HG03521 (cell line): ENCODE data around the gene NEXN.
"Not testable (repeated sequence)": the region's sequence is repeated elsewhere in the genome, so short reads cannot be mapped to it uniquely, and the experiment has no call there.

Experiments
- ATAC-seq: cut with Tn5 transposase; IDR thresholded peaks from one replicate; pipeline ENCODE4 v1.9.1; 2021; ENCODE audit warnings: mild to moderate bottlenecking, moderate library complexity; ENCODE audit not compliant: unreplicated experiment

The NEXN gene

DNA sequence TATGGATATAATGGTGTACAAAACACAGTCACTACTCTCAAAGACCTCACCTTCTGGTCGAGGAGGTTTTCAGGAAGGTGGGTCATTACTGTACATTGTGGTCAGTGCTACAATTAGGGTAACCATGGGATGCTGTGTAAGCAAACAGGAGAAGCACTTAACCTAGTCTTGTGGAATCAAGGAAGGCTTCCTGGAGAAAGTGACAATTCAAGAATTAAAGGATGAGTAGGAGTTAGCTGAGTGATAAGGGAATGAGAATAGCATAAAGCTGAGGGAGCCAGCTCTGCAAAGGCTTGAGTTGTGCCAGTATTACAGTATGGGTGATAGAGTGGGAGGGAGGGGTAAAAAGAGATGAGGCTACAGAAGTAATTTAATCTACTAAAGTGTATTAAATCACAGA lies 17.2 kb downstream of the NEXN start:
- no peak for ATAC-seq

DNA sequence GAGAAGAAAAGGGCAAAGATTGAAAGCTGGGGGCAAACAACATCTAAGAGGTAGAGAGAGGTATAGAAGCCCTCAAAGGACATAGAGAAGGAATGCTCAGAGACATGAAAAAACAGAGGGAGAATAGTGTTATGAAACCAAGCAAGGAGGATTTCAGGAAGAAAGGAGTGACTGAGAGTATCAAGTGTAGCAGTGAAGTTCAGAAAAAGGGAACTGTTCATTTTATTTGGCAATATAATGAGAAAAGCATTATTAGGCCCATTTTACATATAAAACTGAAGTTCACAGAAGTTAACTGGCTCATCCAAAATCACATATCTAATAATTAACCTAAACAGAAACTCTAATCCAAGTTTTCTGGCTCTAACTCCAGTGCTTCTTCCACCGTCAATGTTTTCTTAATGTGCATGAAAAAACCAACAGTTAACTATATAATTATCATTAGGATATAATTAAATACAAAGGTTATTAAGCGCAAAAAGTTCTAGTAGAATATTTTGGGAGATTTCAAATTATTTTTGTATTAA lies 17.7 kb downstream of the NEXN start:
- no peak for ATAC-seq

DNA sequence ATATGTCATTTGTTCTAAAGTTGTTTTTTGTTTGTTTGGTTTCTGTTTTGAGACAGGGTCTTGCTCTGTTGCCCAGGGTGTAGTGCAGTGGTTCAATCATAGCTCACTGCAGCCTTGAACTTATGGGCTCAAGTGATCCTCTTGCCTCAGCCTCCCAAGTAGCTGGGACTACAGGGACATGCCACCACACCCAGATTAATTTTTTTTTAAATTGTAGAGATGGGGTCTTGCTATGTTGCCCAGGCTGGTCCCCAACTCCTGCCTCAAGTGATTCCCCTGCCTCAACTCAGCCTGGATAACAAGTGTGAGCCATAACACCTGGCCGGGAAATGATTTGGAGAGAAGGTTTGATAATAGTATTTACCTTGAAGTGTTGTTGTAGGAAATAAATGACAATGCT lies 18.2 kb downstream of the NEXN start:
- ATAC-seq, result no peak

DNA sequence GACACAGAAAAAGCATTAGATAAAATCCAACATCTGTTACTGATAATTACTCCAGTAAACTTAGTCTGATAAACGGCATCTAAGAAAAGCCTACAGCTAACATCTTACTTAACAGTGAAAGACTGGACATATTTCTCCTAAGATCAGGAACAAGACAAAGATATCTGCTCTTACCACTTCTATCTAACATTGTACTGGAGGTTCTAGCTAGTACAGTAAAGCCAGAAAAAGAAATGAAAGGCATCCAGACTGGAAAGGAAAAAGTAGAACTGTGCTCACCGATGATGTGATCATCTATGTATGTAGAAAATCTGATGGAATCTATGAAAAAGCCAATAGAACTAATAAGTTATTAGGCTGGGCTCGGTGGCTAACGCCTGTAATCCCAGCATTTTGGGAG lies 21.7 kb downstream of the NEXN start:
- ATAC-seq, result no peak

DNA sequence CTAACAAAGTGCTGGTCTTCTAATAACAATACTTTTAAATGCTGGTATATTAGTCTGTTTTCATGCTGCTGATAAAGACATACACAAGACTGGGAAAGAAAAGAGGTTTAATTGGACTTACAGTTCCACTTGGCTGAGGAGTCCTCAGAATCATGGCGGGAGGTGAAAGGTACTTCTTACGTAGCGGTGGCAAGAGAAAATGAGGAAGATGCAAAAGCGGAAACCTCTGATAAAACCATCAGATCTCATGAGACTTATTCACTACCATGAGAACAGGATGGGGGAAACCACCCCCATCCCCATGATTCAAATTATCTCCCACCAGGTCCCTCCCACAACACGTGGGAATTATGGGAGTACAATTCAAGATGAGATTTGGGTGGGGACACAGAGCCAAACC lies 30.5 kb downstream of the NEXN start:
- not testable (repeated sequence) for ATAC-seq

DNA sequence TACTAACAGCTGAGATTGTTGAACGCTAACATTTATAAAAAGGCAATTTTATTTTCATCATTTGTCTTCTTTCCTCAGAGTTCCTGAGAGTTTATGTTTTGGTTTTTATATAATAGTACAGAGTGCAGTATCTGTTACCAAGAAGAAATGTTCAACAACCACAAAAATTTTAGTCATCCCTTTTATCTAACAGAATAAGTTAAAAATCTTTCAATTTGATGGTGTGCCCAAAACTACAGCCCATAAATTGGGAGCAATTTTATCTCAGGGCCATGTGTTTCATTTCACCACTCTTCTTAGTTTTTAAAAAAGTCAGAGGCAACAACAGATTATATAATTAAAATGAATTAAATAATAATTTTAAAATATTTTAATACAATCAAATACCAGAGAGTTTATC lies 37.1 kb downstream of the NEXN start:
- no peak for ATAC-seq

DNA sequence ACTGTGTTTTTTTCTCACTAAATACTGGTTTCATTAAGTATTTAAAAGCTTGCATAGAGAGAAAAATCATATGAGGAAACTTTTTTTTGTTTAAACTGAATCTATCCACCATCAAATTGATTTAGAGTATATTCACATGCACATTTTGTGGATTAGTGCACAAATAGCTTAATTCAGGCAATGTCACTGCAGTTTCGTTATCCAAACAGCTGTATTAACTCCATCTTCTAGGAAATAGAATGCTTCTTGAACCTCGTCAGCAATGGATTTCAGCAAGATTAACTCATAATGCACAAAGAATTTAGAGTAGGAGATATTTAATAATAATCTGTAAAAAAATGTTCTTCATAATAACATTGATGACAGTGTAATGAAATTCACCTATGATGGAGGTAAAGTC lies 37.5 kb downstream of the NEXN start:
- ATAC-seq, result no peak

DNA sequence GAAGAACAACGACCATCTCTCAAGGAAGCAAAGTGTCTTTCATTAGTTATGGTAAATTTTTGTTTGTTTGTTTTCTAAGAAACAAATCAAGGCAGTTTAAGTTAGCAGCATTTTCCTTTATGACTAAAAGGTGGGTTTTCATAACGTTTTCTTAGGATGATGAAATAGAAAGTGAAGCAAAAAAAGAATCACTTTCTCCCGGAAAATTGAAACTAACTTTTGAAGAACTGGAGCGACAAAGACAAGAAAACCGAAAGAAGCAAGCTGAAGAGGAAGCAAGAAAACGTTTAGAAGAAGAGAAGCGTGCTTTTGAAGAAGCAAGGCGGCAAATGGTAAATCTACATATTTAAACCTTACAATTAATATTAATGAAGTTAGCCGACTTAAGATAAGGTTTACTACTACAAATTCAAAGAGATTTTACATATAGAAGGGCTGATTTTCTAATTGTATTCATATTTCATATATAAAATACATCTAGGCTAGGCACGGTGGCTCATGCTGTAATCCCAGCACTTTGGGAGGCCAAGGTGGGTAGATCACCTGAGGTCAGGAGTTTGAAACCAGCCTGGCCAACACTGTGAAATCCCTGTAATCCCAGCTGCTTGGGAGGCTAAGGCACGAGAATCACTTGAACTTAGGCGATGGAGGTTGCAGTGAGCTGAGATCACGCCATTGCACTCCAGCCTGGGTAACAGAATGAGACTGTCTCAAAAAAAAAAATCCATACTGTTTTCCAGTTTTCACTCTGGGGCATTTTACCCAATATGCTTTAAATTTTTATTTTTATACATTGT lies 38.3 kb downstream of the NEXN start:
- ATAC-seq, result no peak

DNA sequence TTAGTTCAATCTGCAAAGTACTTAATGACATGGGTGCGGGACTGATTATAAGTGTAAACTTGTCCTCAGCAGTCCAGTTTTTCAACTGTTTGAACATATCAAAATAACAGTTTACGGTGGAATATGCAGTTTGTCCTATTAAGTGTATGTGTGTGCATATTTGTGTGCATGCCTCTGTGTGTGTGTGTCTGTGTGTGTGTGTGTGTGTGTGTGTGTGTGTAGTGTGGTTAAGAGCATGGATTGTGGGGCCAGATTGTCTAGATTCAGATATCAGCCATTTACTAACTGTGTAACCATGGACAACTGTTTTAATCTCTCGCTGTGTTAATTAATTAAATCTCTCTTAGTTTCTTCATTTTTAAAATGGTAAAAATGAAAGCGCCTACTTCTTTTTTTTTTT lies 39.0 kb downstream of the NEXN start:
- ATAC-seq, result no peak

DNA sequence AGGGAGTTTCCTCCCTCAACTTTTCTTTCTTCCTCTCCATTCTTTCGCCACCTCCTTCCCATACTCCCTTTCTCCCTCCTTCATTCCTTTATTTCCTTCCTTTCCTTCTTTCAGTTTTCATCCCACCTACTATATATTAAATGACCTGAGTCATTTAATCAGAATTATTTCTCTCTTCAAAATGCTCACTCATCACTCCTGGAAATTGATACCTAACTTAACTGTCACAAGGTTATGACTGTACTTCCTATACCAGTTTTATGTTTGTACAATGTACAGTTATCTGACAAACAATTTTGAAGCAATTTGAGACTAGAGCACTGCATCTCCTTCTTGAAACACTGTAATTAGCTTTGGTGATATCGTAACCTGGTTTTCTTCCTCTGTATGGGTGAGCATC lies 41.4 kb downstream of the NEXN start:
- ATAC-seq, result no peak

DNA sequence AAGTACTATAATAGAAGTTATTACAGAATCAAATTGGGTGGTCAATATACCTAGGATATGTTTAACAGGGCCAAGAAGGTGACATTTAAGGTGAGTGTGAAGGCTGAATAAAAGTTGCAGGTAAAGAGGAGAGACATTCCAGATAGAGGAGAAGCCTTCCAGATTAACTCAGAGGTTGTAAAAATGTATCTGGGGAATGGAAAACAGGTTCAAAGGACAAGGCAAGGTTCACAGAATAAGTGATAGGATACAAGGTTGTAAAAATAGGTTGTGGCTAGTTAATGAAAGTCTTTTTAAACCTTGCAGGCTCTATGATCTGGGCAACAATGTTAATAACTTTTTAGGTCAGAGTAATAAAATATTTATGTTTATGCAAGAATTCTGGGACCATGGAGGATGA lies 50.2 kb downstream of the NEXN start:
- no peak for ATAC-seq

DNA sequence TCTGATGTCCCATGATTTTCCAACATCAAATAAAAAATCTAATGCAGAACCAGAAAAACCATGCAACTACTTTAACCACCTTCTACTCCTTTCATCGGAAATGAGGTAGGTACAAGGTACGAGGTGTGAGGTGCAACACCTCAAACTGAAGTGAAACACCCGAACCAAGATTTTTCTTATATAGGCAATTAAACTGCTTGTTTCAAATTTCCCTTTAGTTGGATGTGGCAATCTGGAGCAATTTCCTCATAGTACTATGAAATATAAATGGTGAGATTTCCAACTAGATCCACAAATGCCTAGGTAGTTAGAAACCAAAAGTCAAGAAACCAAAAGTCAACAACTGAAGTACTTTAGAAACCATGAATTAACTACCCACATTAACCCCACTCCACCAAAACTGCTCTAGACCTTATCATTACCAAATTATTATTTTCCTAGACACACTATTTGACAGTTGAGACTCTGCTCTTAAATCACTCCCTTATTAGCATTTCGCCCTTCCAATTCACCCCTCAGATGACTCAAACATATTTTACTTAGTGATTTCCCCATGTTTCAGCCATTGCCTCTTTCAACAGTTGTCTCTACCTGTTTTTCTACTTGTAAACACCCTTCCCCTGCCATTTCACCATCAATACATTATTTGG lies 52.6 kb downstream of the NEXN start:
- no peak for ATAC-seq

DNA sequence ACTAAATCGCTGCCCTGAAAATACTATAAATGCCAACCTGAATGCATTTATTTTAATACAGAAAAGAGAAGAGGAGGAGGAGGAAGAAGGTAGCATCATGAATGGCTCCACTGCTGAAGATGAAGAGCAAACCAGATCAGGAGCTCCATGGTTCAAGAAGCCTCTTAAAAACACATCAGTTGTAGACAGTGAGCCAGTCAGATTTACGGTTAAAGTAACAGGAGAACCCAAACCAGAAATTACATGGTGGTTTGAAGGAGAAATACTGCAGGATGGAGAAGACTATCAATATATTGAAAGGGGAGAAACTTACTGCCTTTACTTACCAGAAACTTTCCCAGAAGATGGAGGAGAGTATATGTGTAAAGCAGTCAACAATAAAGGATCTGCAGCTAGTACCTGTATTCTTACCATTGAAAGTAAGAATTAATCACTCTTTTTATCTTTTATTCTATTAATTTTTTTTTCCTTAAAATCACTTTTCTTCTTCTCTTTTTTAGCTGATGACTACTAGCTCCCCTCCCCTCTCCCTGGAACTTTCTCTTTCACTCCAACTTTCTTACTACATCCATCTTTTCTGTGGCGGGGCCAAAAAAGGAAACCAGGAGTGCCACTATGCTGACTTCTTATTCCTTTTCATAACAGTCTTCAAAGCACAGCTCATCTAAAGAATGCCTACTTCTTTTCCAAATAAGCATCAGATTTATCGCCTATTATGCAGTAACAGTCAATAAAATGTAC lies 54.1 kb downstream of the NEXN start:
- ATAC-seq, result no peak

DNA sequence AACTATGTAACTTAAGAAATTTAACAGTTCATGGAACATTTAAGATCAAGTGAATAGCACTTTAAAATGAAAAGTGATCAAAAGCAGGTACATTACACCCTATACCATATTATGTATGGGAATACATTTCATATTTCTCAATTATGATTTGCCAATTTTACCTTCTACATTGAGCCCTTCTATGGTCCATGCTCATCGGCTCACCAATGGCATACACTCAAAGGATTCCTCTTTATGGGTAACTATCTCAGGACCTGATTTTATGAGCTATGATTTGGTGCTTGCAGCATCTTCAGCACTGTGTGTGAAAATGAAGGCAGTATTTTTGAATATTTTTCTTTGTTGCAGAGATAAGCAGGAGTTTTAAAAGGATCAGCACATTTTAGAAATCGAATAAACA lies 56.9 kb downstream of the NEXN start:
- no peak for ATAC-seq

DNA sequence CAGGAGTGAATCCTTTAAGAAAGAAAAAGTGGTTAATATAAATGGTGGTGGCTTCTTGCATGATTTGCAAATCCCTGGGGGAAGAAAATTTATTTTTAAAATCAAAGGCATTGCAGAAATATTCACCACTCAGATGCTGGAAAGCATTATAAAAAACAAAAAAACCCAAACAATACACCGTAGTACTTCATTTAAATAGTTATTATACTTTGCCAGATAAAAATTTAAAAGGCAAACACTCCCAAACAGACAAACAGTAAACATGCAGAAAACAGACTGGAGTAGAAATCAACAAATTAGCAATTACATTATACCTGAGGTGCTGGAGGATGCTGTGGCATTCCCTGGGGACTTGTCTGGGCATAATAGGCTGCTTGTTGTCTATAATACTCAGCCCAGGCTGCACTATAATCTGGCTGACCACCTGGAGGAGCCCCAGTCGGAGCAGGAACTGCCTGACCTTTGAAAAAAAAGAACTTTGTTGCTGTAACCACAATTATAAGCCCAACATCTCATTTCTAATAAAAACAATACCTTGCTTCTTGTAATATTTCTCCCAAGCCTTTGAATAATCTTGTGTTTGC lies 60.5 kb downstream of the NEXN start:
- no peak for ATAC-seq

DNA sequence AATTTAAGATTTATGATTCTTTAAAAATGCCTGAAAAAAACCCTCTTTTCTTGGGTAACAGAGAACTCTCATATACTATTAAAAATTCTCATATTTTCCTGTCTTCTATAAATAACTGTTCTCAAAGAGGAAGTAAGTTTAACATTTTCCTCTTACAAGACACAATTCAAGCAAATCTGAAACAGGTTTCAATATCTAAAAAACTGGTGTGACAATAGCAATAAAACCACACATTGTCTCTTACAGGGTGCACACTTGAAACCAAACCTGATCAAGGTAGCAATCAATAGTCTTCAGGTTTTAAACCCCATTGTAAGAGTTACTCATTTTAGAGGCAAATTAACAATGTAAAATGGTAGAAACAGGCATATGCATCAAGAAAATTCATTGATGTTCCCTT lies 62.4 kb downstream of the NEXN start:
- no peak for ATAC-seq

DNA sequence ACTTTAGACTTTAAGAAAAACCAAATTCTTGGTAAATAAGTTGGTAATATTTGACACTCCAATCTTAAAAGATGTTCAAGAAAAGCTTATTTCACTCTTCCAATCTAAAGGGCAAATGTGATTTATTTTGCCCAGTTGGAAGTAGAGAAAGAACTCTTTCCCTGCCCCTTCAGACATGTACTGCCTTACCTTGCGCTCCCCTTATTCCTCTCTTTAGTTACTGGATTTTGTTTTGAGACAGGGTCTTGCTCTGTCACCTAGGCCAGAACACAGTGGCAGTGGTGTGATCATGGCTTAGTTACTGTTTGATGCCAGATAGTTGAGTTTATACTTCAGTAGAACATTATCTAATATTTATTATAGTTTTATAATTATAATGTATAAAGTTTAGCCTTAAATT lies 62.9 kb downstream of the NEXN start:
- ATAC-seq, result no peak

DNA sequence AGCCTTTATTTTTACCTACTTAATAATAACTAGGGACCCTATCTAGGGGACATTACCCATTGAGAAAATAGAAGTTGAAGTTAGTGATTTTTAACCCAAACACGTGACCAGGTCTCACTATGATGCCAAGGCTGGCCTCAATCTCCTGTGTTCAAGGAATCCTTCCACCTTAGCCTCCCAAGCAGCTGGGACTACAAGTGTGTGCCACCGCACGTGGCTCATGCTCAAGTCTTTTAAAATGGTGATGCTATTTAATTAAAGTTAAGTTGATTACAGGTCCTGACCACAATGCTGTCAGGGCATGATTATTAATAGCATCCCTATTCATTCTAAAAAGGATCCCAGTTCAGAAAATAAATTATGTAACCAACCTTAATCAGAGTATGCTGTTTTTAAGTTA lies 65.5 kb downstream of the NEXN start:
- ATAC-seq, result no peak

DNA sequence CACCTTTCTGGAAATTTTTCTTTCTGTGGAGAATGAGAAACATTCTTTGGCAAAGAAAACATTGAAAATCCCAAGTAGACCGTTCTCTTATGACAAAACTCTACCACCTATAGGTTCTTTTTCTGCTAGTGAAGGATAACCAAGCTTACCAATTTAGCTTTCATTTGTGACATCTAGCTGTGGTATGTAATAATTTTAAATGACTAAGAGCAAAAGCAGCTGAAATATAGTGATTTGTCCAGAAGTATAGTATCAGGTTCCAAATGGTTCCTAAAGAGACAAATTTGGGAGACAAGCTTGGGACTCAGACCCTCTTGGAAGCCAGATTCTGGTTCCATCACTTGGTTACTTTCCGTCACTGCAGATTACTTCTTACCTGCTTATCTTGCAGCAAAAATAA lies 66.1 kb downstream of the NEXN start:
- ATAC-seq, result no peak

DNA sequence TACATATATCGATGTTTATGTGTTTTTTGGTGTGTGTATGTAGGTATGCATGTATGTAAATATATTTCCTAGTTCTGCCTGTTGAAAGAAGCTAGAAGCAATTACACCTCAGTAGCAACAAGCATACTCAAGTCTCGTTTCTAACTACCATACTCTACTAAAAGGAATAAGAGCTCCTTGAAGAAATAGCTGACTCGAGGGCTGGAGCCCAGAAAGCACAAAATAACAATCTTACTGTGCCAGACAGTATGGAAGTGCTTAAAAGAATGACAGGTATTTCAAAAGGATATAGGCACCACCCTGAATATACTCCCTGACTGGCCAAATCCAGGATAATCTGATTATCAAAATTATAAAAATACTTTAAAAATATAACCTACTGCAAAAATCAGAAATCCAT lies 67.3 kb downstream of the NEXN start:
- ATAC-seq, result no peak

DNA sequence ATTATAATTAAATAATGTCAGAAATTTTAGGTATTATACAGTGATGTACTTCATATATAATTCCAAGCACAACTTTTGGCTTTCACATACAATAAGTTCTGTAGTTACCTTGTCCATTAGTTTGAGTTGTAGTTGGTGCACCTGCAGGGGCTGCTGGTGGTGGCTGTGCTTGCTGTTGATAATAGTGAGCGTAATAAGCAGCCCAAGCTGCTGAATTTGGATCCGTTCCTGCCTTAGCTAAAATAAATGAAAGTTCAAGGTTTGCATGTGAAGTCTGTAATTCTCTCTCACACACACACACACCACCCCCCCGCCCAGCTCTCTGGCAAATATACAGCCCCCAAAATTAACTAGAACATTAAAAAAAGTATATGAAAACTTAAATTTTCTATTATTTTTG lies 68.0 kb downstream of the NEXN start:
- no peak for ATAC-seq

DNA sequence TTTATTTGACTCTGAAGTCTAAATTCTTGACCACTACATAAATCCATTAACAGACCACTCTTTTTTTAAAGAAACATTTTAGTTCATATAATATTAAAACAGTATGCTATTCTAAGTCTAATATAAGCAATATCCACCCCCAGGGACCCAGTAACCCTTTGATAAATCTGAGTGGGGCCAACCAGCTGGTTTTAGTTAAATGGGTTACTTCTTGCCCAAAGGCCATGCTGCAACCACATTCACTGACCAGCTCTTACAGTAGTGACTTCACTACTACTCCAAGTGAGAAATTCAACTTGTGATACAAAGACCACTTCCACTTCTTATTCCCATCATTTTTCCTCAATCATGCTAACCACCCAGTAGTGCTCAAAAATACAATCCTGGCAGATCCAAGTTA lies 70.0 kb downstream of the NEXN start:
- no peak for ATAC-seq
